ENCODE data around the gene ALKBH8. TPM values are rescaled to one million over a fixed set of nuclear protein-coding genes. Genes with fewer than 3 reads are reported as not detected.
"Not testable (repeated sequence)": the region's sequence is repeated elsewhere in the genome, so short reads cannot be mapped to it uniquely, and the experiment has no call there.

Gene ALKBH8
- total RNA-seq, 2 donors from 2014 or later = 2.6 to 3.6 TPM

DNA sequence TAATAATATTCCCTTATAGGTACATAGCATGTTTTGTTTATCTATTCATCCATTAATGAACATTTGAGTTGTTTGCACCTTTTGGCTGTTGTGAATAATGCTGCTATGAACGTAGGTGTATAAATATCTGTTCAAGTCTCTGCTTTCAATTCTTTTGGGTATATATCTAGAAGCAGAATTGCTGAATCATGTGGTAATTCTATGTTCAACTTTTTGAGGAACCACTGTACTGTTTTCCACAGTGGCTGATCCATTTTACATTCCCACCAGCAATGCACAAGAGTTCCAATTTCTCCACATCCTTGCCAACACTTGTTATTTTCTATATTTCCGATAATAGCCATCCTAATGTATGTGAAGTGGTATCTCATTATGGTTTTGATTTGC, 56.7 kb downstream of the ALKBH8 start:
- Histone ChIP-seq H3K27me3 (no peaks in the 10 kb centered on the region), H3K27ac (no peak overlapping the region), H3K9me3 (no peaks in the 10 kb centered on the region), H3K4me1 (no peaks in the 10 kb centered on the region), H3K4me3 (no peak overlapping the region), H3K36me3 (replicated peaks in 1 of 2; ENCODE audit: insufficient read depth in 1 of 2, low read depth in 2 of 2) (no peaks in the 10 kb centered on the region)
- TF ChIP-seq, protein P1, sequence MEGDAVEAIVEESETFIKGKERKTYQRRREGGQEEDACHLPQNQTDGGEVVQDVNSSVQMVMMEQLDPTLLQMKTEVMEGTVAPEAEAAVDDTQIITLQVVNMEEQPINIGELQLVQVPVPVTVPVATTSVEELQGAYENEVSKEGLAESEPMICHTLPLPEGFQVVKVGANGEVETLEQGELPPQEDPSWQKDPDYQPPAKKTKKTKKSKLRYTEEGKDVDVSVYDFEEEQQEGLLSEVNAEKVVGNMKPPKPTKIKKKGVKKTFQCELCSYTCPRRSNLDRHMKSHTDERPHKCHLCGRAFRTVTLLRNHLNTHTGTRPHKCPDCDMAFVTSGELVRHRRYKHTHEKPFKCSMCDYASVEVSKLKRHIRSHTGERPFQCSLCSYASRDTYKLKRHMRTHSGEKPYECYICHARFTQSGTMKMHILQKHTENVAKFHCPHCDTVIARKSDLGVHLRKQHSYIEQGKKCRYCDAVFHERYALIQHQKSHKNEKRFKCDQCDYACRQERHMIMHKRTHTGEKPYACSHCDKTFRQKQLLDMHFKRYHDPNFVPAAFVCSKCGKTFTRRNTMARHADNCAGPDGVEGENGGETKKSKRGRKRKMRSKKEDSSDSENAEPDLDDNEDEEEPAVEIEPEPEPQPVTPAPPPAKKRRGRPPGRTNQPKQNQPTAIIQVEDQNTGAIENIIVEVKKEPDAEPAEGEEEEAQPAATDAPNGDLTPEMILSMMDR (IDR thresholded peaks at IDR 0.05) = no peak
- TF ChIP-seq POLR2A (IDR thresholded peaks at IDR 0.05) = no peak
- DNase-seq (no peak), ATAC-seq (no peak)
- WGBS, 2 donors = 88 to 95% methylated on average over 2 of the region's 2 CpGs
- intact Hi-C loops (cut with DNase I) = no loop called here

DNA sequence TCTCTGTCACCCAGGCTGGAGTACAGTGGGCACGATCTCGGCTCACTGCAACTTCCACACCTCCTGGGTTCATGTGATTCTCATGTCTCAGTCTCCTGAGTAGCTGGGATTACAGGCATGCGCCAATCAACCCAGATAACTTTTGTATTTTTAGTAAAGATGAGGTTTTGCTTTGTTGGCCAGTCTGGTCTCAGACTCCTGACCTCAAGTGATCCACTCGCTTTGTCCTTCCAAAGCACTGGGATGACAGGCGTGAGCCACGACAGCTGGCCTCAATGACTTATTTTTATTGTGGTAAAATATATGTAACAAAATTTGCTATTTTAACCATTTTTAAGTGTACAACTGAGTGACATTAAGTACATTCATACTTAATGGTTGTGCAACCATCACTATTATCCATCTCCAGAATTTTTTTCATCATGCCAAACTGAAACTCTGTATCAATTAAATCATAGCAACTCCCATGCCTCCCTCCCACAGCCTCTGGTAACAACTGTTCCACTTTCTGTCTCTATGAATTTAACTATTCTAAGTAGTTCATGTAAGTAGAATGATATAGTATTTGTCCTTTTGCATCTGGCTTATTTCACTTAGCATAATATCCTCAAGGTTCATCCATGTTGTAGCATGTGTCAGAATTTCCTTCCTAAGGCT, 57.2 kb downstream of the ALKBH8 start:
- DNase-seq (no peak), ATAC-seq (no peak)
- intact Hi-C loops (cut with DNase I) = no loop called here
- H3K36me3 ChIP-seq (replicated peaks in 1 of 2; ENCODE audit: insufficient read depth in 1 of 2, low read depth in 2 of 2) = peaks cover 0 to 2% of the 10 kb centered on the region in 2 donors
- no peak overlapping the region for H3K27ac ChIP-seq
- H3K4me1 ChIP-seq = no peaks in the 10 kb centered on the region
- no peak overlapping the region for H3K4me3 ChIP-seq
- H3K27me3 ChIP-seq = no peaks in the 10 kb centered on the region
- H3K9me3 ChIP-seq = no peaks in the 10 kb centered on the region
- WGBS, 2 donors = 93 to 94% methylated on average over 6 of the region's 6 CpGs
- TF ChIP-seq, protein P1 (IDR thresholded peaks at IDR 0.05) = no peak
- no peak for TF ChIP-seq POLR2A (IDR thresholded peaks at IDR 0.05)

DNA sequence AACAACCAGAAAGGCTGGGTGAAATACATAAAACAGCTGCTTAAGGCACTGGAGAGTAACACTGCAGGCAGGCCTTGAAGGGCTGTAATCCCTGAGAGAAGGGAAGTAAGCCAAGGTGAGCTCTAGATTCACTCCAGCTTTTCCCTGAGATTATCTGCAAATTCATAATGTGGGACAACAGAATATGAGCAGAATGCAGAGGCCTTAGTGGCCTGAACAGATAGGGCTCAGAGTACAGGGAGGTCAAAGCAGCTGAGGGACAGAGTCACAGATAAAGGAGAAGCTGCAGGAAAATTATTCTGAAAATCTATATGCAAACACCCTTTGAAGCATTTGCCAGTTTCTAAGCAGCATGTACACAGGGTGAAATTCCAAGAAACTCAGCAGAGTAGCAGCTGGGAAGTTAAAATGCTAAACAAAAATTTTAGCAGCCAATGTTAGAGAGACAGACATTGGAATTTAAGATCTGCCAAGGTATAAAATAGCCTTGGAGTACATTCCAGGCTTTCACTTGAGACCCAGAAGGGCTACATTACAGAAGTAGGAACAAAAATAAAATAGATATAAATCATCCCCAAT, 59.8 kb downstream of the ALKBH8 start:
- DNase-seq (no peak), ATAC-seq (no peak)
- no peaks in the 10 kb centered on the region for H3K27me3 ChIP-seq
- peaks cover 4% of the 10 kb centered on the region in 2 donors for H3K36me3 ChIP-seq (replicated peaks in 1 of 2; ENCODE audit: insufficient read depth in 1 of 2, low read depth in 2 of 2)
- no peak for TF ChIP-seq POLR2A (IDR thresholded peaks at IDR 0.05)
- TF ChIP-seq, protein P1 (IDR thresholded peaks at IDR 0.05) = no peak
- H3K4me3 ChIP-seq = no peak overlapping the region
- no peaks in the 10 kb centered on the region for H3K9me3 ChIP-seq
- intact Hi-C loops (cut with DNase I) = no loop called here
- no peak overlapping the region for H3K27ac ChIP-seq
- no peaks in the 10 kb centered on the region for H3K4me1 ChIP-seq

DNA sequence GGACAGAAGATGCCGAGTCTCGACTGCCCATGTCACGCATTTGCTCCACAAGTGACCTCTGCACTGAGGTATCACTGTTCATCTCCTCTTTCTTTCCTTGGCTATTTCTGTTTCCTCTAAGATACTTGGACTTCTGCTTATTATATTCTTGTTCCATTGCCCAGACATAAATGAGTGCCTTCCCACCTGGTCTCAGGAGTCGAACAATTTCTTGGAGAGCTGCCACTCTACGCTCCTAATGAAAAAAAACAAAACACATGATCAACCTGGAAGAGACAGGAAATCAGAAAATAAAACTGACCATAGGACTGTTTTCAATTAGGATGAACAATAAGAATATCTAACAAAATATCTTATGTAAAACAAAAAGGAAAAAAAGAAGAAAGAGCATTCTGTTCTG, 60.6 kb downstream of the ALKBH8 start:
- Histone ChIP-seq H3K27ac (no peak overlapping the region), H3K4me3 (no peak overlapping the region), H3K36me3 (replicated peaks in 1 of 2; ENCODE audit: insufficient read depth in 1 of 2, low read depth in 2 of 2) (peaks cover 4% of the 10 kb centered on the region in 2 donors), H3K4me1 (no peaks in the 10 kb centered on the region), H3K9me3 (no peaks in the 10 kb centered on the region), H3K27me3 (no peaks in the 10 kb centered on the region)
- intact Hi-C loops (cut with DNase I) = no loop called here
- WGBS, 2 donors = 96 to 97% methylated on average over 5 of the region's 5 CpGs
- ATAC-seq = no peak
- DNase-seq = no peak
- TF ChIP-seq, protein P1 (IDR thresholded peaks at IDR 0.05) = no peak
- no peak for TF ChIP-seq POLR2A (IDR thresholded peaks at IDR 0.05)

DNA sequence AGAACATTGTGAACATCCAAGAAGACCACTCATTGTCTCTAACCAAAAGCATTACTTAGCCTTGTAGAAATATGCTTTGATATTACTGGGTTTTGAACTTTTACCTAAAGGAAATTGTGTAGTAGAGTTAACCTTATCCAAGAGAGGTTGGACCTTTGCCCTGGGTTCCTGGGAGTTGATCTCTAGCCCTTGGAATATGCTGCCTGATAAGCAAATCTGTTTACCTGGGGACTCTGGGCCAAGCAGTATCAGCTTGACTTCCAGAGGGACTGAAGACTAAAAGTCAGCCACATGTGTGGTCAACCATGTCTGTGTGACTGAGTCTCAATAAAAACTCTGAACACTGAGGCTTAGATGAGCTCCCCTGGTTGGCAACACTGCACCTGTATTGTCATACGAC, 63.8 kb downstream of the ALKBH8 start:
- intact Hi-C loops (cut with DNase I) = no loop called here
- H3K36me3 ChIP-seq (replicated peaks in 1 of 2; ENCODE audit: insufficient read depth in 1 of 2, low read depth in 2 of 2) = peaks cover 4% of the 10 kb centered on the region in 2 donors
- DNase-seq = no peak
- H3K27ac ChIP-seq = no peak overlapping the region
- H3K9me3 ChIP-seq = no peaks in the 10 kb centered on the region
- H3K27me3 ChIP-seq = no peaks in the 10 kb centered on the region
- ATAC-seq = no peak
- H3K4me1 ChIP-seq = no peaks in the 10 kb centered on the region
- H3K4me3 ChIP-seq = no peak overlapping the region
- TF ChIP-seq, protein P1 (IDR thresholded peaks at IDR 0.05) = no peak
- no peak for TF ChIP-seq POLR2A (IDR thresholded peaks at IDR 0.05)
- 74 to 100% methylated on average over 1 of the region's 1 CpG for WGBS, 2 donors

DNA sequence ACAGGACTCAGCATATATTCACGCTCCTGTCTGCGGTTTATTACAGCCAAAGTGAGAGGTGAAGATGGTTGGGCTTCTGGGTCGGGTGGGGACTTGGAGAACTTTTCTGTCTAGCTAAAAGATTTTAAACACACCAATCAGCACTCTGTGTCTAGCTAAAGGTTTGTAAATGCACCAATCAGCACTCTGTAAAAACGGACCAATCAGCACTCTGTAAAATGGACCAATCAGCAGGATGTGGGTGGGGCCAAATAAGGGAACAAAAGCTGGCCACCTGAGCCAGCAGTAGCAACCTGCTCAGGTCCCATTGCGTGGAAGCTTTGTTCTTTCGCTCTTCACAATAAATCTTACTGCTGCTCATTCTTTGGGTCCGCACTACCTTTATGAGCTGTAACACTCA, 68.2 kb downstream of the ALKBH8 start:
- H3K9me3 ChIP-seq; H3K27ac ChIP-seq; ATAC-seq; H3K36me3 ChIP-seq (replicated peaks in 1 of 2; ENCODE audit: insufficient read depth in 1 of 2, low read depth in 2 of 2); H3K4me1 ChIP-seq; H3K27me3 ChIP-seq; H3K4me3 ChIP-seq; intact Hi-C loops (cut with DNase I); DNase-seq: not testable (repeated sequence)
- WGBS, 2 donors = 81 to 86% methylated on average over 7 of the region's 7 CpGs
